GM21529 (cell line): Measurements from ENCODE around the gene ANKDD1A.

Experiments
- ATAC-seq: cut with Tn5 transposase; IDR thresholded peaks from one replicate; pipeline ENCODE4 v1.9.1; 2021; ENCODE audit not compliant: unreplicated experiment

ANKDD1A gene

DNA sequence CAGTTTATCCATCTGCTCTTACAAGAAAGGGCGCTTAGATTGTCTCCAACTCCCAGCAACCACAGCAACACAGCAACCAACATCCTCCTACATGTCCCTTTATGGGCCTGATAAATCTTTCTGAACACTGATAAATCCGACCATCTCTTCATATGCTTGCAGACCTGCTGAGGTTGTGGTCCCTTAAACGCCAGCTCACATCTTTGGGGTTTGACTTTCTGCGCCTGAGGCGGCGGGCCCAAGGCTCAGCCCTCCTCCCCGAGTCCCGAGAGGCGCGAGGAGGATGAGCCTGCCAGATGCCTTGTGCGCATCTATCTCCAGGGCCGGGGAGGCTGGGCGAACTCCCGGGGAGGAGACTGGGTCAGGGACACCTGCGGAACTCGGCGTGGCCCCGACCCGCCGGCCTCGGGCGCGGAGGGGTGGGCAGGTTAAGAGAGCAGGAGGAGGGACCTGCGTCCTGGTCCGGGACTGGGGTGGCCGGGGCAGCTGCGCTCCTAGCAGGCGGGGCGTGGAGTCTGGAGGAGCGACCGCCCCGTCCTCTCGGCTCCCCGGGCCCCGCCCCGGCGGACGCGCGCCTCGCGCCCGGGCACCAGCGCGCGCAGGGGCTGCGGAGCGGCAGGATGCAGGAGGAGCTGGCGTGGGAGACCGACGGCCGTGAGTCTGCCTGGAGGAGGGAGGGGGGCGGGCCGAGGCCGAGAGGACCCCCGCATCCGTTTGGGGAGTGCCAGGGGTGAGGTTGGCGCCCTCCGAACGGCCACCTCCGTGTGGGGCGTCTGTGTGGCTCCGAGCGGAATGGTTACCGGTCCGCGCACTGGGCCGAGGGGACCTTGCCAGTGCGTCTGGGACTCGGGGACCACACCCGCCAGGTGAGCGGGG, at the start of gene ANKDD1A:
Gene ANKDD1A (plus strand): TSS at position 592 of the 876 bp plus-strand sequence. CDS start 29 bp downstream, at position 621.
- peak; percentile 84 for ATAC-seq

DNA sequence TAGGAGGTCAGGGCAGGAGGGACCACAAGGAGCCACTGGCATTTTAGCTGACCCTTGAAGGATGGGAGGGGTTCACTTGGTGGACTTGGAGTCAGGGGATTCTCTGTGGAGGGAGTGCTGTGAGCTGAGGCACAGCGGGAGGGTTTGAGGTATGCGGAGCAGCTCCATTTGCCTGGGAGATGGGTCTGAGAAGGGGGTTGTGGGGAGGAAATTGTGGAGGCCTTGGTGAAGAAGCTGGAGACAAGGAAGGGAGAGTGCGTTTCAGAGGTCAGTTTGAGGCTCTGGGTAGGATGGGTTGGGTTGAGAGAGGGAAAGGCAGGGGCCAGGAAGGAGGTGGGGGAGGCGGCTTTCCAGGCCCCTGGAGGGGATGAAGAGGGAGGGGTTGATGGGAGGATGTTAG, 49.7 kb upstream of the ANKDD1A start:
- ATAC-seq, result no peak

DNA sequence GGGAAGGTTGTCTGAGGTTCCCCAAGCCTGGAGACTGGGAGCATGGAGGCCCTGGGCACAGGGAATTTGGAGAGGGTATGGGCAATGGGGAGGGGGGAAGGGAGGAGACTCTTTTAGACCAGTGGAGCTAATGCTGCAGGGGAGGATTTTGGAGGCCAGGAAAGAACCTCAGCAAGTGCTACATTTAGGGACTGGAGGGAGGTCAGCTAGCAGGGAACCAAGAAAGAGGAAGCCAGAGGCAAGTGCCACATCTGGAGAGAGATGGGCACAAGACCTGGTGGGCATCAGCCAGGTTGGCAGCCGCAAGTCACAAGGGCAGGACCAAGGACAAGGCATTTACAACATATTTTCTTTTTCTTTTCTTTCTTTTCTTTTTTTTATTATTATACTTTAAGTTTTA, 49.3 kb upstream of the ANKDD1A start:
- ATAC-seq, result no peak

DNA sequence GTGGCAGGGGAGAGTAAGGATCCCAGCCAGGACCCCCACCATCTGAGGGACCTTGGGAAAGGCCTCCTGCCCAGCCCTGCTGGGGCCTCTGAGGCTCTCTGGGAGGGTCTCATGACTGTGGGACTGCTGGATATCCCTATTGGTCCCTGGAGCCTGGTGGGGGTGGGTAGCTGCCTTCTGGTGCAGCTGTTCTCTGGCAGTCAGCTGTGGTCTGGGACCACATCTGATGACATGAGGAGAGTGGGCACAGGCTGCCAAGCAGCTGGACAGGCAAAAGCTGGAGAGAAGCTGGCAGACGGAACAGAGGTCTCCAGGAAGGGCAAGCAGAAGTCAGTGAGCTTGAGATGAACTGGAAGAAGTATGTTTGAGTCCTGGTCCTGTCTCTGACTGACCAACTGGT, 47.6 kb upstream of the ANKDD1A start:
- ATAC-seq, result no peak

DNA sequence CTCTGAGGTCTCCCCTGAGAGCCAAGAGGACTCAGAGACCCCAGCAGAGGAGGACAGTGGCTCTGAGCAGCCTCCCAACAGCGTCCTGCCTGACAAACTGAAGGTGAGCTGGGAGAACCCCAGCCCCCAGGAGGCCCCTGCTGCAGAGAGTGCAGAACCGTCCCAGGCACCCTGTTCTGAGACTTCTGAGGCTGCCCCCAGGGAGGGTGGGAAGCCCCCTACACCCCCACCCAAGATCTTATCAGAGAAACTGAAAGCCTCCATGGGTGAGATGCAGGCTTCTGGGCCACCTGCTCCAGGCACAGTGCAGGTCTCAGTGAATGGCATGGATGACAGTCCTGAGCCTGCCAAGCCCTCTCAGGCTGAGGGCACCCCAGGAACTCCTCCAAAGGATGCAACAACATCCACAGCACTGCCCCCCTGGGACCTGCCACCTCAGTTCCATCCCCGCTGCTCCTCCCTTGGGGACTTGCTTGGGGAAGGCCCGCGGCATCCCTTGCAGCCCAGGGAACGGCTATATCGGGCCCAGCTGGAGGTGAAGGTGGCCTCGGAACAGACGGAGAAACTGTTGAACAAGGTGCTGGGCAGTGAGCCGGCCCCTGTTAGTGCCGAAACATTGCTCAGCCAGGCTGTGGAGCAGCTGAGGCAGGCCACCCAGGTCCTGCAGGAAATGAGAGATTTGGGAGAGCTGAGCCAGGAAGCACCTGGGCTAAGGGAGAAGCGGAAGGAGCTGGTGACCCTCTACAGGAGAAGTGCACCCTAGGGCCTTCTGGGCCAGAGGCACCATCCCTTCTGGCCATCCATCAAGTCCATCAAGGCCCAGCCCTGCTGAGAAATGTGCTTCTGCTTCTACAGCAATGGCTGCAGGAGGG, 46.3 kb upstream of the ANKDD1A start:
- ATAC-seq, result no peak

DNA sequence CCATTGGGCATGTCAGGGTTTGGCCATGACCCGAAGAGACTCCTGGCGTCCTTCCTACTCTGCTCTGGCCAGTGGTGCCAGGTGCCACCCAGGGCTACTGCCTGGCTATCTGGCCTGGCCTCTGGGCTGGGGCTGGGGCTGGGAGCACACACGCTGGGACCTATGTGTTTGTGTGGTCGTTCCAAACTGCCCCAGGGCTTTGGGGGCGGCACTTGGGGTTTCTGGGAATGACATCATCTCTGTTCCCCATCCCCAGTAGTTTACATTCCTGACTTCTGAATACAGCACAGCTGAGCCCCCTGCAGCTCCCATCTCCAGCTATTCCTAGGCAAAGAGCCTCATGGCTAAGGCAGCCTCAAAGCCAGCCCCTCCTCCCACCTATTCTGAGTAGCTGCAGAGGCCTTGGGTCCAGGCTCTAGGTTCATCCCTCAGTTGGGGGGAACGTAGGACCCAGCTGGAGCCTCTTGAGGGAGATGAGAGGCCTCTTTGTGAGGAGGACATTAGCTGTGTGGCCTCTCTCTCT, 45.6 kb upstream of the ANKDD1A start:
- no peak for ATAC-seq

DNA sequence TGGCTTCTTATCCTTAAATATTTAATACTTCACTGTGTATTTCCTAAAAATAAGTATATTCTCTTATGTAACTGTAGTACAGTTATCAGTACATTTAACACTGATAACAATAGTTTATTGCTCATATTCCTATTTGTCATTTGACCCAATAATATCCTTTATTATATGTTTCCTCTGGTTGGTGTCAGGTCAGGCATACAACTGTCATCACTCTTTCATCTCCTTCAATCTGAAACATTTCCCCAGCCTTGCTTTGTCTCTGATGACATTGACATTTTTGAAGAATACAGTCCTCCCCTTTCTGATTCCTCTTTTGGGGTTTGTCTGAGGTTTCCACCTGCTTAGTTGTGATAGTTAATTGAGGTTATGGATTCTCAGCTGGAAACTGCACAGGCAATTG, 42.2 kb upstream of the ANKDD1A start:
- ATAC-seq, result no peak

DNA sequence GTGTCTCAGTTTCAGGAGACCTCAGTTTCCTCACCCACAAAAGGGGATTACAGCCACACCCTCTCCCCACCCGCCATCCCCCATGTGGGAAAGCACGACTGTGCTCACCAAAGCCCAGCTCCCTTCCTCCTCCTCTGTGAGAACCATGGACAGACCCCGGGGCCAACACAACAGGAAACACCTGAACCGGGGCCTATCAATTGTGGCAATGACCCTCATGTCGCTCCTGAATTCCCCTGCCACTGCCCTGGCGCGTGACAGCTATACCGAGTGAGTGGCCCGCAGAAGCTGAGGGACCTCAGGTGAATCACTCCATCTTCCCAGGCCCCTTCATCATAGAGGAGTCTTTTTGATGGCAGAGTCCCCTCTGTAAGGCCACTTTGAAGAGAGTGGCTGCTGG, 41.3 kb upstream of the ANKDD1A start:
- ATAC-seq, result no peak

DNA sequence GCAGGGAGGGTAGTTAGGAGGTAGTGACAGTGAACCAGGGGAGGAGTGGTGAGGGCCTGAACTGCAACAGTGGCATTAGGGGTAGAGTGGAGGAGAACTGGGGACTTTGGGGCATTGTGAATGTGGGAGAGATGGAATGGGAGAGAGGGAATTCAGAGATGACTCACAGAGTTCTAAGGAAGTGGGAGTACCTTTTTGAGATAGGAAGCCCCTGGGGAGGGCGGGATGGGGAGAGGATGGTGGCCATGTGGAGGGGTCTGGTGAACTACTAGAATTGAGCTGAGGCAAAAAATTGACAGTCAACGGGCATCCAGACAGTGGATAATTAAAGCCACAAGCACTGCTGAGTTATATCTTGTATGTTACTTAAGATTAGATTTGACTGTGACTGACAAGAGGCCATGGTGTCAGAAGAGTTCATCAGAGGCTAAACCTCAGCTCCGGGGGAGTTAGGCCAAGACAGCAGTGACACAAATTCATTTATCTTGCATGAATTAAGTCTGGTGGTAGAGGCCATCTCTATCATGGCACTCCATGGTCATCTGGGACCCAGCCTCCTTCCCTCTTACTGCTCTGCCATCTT, 36.0 kb upstream of the ANKDD1A start:
- no peak for ATAC-seq

DNA sequence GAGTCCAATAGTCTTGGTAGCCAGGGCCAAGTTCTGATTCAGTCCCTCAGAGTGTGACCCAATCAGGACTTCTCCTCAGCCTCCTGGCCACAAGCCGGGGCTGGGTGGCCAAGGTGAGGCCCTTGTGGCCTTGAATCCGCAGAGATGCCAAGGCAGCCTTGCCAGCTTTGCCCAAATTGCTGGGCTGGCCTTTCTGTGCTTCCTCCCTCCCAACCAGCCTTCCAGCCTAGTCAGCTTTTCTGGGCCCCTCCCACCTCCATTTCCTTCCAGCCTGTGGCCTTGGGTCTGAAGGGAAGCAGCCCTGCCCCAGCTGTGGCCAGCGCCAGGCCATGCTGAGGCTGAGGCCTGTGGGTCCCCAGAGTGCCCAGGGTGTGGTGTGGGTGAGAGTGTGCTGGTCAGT, 34.3 kb upstream of the ANKDD1A start:
- ATAC-seq, result no peak

DNA sequence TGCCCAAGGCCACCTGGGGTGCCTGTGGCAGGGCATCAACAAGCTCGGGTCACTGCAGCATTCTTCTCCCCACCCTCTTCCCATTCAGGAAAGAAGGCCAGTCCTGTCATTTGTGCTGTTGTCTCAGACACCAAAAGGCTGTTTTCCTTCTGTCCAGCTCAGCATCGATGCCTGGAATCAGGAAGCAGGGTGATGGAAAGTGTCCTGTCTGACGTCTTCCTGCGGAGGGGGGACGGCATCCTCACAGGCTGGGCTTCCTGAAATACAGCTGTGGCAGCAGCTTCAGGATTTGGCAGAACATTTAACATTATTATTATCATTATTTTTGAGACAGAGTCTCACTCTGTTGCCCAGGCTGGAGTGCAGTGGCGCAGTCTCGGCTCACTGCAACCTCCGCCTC, 33.0 kb upstream of the ANKDD1A start:
- no peak for ATAC-seq

DNA sequence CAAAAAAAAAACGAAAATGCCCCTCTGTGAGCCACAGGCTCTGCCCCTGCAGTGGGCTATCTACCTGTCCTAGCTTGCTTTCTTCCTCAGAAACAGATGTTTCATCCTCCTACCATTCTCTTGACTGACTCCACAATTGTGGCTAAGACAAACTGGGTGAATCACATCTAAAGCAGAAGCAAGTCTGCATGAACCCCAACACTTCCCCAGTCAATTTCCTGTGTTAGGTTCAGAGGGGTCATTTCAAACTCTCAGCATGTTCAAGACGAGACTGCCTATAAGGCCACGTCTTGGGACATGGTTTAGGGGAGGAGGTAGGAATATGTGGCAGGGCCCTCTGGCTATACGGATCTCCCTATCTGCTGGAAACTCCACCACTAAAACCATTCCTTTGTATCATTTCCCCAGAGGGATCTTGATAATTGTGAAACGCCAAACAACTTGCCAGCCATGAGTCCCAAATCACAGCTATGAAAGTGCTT, 28.6 kb upstream of the ANKDD1A start:
- ATAC-seq, result no peak

DNA sequence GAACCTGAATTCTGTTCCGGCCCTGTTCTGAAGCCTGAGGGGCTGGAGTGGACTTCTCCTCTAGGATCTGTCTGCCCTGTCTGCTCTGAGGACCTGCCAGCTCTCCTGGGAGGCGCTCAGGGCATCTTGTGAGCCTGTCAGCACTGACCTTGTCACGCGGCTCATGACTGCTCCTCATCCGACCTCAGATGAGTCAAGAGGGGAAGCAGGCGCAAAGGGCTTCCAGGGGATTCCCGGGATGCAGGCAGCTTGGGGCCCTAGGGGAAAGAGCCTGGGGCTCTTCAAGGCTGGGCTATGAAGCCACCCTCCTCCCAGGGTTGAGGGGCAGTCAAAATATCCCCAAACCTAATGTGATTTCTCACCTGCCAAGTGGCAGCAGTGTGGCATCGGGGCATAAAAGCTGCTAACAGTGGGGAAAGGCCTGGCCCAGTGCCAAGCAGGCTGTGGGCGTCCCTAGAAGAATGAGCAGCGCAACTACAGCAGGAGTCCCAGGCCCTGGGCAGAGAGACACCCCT, 27.6 kb upstream of the ANKDD1A start:
- ATAC-seq, result peak; percentile 61

DNA sequence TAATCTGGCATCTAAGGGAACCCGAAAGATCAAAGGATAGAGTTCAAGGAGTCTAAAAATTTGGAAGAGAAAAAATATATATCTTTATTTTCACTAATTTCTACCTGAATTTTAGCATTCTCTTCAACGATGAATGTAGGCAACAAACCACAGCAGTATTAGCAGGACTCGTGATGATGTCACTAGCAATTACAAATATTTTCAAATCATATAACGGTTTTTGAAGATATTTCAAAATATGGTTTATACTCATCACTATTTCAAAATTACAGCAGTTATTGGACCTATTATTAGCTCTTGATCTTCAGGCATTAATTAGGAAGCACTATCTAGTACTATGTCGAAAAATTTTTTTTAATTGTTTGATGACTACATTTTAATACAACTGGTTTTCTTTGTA, 27.0 kb upstream of the ANKDD1A start:
- no peak for ATAC-seq

DNA sequence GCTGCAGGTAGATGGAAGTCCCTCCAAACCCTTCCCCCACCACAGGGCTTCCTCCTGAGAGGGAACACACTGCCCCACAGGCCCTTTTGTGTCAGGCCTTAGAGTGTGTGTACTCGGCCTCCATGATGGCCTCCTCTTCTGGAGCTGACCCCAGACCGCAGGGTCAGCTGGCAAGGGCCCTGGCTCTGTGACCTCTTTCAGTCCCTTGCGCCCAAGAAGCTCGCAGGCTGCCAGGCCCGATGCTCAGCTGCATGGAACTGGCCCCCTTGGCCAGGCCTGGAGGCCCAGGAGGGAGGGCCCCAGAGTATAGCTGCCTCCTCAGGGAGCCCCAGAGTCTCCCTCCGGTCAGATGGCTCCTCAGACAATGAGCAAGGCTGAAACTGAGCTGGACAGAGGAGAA, 23.4 kb upstream of the ANKDD1A start:
- no peak for ATAC-seq

DNA sequence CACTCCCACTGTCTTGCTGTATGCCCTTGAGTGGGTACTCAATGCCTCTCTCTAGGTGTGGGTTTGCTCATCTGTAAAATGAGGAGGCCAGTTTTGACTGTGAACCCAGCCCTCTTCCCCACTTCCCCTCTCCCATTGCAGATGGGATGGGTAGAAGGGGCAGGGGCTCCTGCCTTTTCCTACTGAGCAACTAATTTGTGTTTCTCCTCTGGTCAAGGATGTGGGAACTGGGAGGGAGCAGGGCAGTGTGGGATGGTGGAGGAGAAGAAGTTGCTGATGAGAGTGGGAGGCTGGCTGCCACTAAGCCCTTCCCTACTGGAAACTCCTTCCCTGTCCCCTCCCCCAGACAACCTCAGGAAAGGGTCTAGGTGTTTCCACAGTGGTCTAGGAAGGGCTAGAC, 20.1 kb upstream of the ANKDD1A start:
- no peak for ATAC-seq

DNA sequence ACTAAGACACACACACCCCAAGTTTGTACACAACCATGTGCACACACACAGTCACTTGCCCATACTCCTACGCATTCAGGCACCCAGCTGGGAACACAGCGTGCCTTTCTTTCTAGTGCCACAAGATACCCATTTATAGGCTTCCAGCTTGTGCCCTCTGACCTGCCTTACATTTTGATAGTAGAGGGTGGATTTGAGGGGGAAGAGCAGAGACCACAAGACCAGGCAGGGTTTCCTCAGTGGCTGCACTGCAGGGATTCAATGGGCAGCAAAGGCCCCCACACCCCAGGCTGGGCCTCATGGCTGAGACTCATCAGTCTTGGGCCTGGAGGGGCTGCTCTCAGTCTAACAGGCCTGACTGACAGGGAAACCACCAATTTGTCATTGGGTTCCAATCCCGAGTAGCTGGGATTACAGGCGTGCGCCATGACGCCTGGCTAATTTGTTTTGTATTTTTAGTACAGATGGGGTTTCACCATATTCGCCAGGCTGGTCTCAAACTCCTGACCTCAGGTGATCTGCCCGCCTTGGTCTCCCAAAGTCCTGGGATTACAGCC, 18.8 kb upstream of the ANKDD1A start:
- ATAC-seq, result no peak

DNA sequence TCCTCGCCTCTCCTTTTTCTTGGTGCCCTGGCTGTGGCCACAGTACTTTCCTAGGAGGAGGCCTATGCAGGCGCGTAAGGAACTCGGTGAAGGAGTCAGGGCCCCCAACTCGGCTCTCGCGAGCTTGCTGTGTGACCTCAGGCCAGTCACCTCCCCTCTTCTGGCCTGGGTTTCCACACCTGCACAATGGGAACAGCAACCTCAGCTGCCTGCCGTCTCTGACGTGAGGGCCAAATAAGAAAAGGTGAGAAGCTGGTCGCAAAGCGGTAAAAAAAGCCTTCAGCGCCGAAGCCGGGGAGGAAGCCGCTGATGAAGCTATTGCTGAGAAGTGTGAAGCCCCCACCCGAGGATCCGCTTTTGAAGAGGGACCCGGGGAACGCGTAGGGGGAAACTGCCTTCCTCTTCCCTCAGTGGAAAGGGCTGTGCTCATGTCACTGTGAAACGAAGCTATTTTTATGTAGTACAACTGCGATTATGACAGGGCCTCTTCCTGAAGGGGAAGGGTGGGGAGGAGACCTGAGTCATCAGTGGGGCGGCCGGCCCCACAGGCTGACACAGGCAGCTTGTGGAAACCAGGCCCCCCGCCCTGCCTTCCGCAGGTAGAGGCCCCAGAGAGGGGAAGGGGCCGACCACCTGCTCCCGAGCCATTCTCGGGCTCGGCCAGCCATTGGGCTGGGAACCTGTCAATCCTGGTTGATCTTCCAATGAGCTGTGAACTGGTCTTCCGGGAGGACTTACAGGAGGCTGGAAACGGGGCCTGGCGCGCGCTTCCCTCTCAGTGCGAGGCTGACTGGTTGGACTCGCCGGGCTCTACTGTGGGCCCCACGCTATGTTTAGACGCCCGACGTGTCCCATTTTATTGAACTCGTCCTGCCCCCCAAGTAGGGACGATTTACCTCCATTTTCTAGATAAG, 18.0 kb upstream of the ANKDD1A start:
- ATAC-seq, result peak; percentile 57

DNA sequence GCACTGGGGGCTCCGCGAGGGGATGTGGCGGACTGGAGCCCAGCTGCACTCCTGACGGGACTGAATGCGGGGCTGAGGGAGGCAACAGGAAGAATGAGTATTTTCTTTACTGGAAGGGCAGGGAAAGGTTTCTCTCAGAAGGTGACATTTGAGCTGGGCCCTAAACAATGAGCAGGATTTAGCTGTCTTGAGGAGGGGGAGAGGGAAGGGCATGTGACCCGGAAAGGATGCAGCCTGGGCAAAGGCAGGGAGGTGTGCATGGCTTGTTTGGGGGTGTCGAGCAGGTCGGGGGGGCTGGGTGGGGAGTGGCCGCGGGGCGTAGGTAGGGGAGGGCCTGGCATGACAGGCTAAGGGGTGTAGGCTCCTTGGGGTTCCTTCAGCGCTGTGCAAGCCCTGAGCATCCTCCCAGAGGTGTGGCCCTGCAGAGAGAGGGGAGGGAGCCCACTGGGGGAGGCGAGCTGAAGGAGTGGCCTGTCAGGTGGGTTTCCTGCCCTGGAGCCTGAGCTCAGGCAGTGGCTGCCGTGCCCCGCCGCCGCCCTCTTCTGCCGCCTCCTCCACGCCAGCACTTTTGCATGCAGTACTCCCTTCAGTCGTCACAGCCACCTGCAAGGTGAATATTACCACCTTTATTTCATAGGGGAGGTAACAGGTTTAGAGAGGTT, 17.2 kb upstream of the ANKDD1A start:
- peak; percentile 39 for ATAC-seq
